HEK293 (cell line): ENCODE measurements around the gene UNC13A.

Experiments
- CTCF ChIA-PET: fragments of 350-600 bp; formaldehyde crosslinking; extraction: SDS; loops from one replicate; lab custom pipeline; 2021; ENCODE audit warnings: antibody characterized with exemption; lab: Yijun Ruan, JAX
- POLR2A ChIA-PET: fragments of 300-600 bp; formaldehyde crosslinking; extraction: SDS; loops from one replicate; lab custom pipeline; 2020; ENCODE audit warnings: antibody characterized with exemption, inconsistent platforms; lab: Yijun Ruan, JAX
- H3K27ac ChIP-seq: fragments of 200-500 bp; sonication (Bioruptor generic); 2 replicates; pipeline ENCODE4 v1.5.1; 2014; ENCODE audit warnings: low read depth, low read length, control low read depth, inconsistent platforms; ENCODE audit errors: extremely low read depth
- H3K36me3 ChIP-seq, 2 experiments: fragments of 200-500 bp in 1 of 2; sonication (Bioruptor generic) in 1 of 2; 1 replicate in 1 of 2; 2 replicates in 1 of 2; pipeline ENCODE4 v1.5.1; 2014 to 2017; ENCODE audit warnings: inconsistent platforms in 2 of 2, low read length in 2 of 2; ENCODE audit not compliant: control insufficient read depth in 2 of 2, insufficient read depth in 1 of 2
- H3K4me1 ChIP-seq: fragments of 200-500 bp; sonication (Bioruptor generic); 2 replicates; pipeline ENCODE4 v1.5.1; 2014; ENCODE audit warnings: mild to moderate bottlenecking, low read length, inconsistent platforms; ENCODE audit not compliant: control insufficient read depth, insufficient read depth
- H3K4me3 ChIP-seq: 2 replicates; pipeline ENCODE4 v1.5.1; 2011; ENCODE audit warnings: low read depth, mild to moderate bottlenecking, control low read depth, low read length, moderate library complexity
- H3K9me3 ChIP-seq: fragments of 200-500 bp; sonication (Bioruptor generic); 2 replicates; pipeline ENCODE4 v1.5.1; 2014; ENCODE audit warnings: low read depth, low read length, inconsistent platforms; ENCODE audit not compliant: control insufficient read depth, insufficient read depth
- MZF1 ChIP-seq: fragments of 450-650 bp; formaldehyde crosslinking; IDR thresholded peaks from 2 replicates; pipeline ENCODE4 v1.5.1; 2017; ENCODE audit warnings: missing biosample characterization, missing genetic modification characterization, borderline replicate concordance
- ZNF174 ChIP-seq: fragments of 450-650 bp; formaldehyde crosslinking; IDR thresholded peaks from 2 replicates; pipeline ENCODE4 v1.5.0; 2017; ENCODE audit warnings: missing biosample characterization, mild to moderate bottlenecking, missing genetic modification characterization
- ZNF354C ChIP-seq: fragments of 450-650 bp; formaldehyde crosslinking; IDR thresholded peaks from 2 replicates; pipeline ENCODE4 v1.5.1; 2016; ENCODE audit warnings: missing biosample characterization, missing genetic modification characterization, low read depth, borderline replicate concordance
- ZNF426 ChIP-seq: fragments of 450-650 bp; formaldehyde crosslinking; IDR thresholded peaks from 2 replicates; pipeline ENCODE4 v1.5.1; 2017; ENCODE audit warnings: missing biosample characterization, missing genetic modification characterization, mild to moderate bottlenecking, inconsistent platforms, moderate library complexity
- ZNF48 ChIP-seq: fragments of 450-650 bp; formaldehyde crosslinking; IDR thresholded peaks from 2 replicates; pipeline ENCODE4 v1.5.1; 2016; ENCODE audit warnings: missing biosample characterization, missing genetic modification characterization
- ZNF670 ChIP-seq: fragments of 450-650 bp; formaldehyde crosslinking; IDR thresholded peaks from 2 replicates; pipeline ENCODE4 v1.5.1; 2016; ENCODE audit warnings: missing biosample characterization, missing genetic modification characterization, low read depth
- ZNF791 ChIP-seq: fragments of 450-650 bp; formaldehyde crosslinking; IDR thresholded peaks from 2 replicates; pipeline ENCODE4 v1.5.1; 2016; ENCODE audit warnings: missing biosample characterization, missing genetic modification characterization
- TF ChIP-seq, protein P1 (sequence below): fragments of 450-650 bp; formaldehyde crosslinking; IDR thresholded peaks from 2 replicates; pipeline ENCODE4 v1.5.1; 2016; ENCODE audit warnings: missing biosample characterization, missing genetic modification characterization, borderline replicate concordance
- TF ChIP-seq, protein P2 (sequence below): fragments of 450-650 bp; formaldehyde crosslinking; IDR thresholded peaks from 2 replicates; pipeline ENCODE4 v1.5.1; 2016; ENCODE audit warnings: missing biosample characterization, missing genetic modification characterization
- TF ChIP-seq, protein P3 (sequence below): fragments of 450-650 bp; formaldehyde crosslinking; optimal IDR thresholded peaks from 2 replicates; pipeline ENCODE3; 2016; ENCODE audit warnings: missing biosample characterization, mild to moderate bottlenecking, missing genetic modification characterization
- TF ChIP-seq, protein P4 (sequence below): fragments of 450-650 bp; formaldehyde crosslinking; IDR thresholded peaks from 2 replicates; pipeline ENCODE4 v1.5.1; 2016; ENCODE audit warnings: missing biosample characterization, missing genetic modification characterization
- TF ChIP-seq, protein P5 (sequence below): fragments of 450-650 bp; formaldehyde crosslinking; IDR thresholded peaks from 2 replicates; pipeline ENCODE4 v1.5.1; 2016; ENCODE audit warnings: missing biosample characterization, missing genetic modification characterization

The UNC13A gene

DNA sequence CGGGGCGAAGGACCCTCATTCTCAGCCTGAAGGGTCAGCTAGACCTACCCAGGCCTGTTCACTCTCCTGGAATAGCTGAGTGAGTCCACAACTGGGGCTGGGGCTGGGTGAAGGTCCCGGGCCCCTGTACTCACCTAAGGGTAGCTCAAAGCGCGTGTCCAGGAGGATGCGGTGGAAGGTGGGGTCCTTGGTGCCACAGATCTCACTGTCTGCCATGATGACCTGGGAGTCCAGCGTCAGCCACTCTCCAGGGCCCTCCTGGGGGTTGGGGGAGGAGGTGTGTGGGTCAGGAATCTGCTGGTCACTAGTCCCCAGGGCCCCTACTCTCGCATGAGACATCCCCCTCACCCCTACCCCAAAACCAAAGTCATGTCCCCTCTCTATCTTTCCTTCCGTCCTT, 18.7 kb downstream of the UNC13A start:
- ChIA-PET POLR2A (no interaction called here), CTCF (interaction anchor here (0.6 kb wide), 1 partner anchor 65 kb away, joined by 3 read pairs; no protein-coding TSS in a partner anchor)
- Histone ChIP-seq H3K4me3 (no peak overlapping the region), H3K36me3 (no peaks in the 10 kb centered on the region), H3K9me3 (no peaks in the 10 kb centered on the region), H3K27ac (no peak overlapping the region), H3K4me1 (no peaks in the 10 kb centered on the region)
- TF ChIP-seq ZNF354C (tag by site-specific recombination) (no peak), MZF1 (no peak), ZNF426 (no peak), ZNF791 (no peak), ZNF48 (tag by site-specific recombination) (no peak), ZNF174 (tag by site-specific recombination) (no peak), ZNF670 (tag by site-specific recombination) (no peak)
- TF ChIP-seq, protein P1, sequence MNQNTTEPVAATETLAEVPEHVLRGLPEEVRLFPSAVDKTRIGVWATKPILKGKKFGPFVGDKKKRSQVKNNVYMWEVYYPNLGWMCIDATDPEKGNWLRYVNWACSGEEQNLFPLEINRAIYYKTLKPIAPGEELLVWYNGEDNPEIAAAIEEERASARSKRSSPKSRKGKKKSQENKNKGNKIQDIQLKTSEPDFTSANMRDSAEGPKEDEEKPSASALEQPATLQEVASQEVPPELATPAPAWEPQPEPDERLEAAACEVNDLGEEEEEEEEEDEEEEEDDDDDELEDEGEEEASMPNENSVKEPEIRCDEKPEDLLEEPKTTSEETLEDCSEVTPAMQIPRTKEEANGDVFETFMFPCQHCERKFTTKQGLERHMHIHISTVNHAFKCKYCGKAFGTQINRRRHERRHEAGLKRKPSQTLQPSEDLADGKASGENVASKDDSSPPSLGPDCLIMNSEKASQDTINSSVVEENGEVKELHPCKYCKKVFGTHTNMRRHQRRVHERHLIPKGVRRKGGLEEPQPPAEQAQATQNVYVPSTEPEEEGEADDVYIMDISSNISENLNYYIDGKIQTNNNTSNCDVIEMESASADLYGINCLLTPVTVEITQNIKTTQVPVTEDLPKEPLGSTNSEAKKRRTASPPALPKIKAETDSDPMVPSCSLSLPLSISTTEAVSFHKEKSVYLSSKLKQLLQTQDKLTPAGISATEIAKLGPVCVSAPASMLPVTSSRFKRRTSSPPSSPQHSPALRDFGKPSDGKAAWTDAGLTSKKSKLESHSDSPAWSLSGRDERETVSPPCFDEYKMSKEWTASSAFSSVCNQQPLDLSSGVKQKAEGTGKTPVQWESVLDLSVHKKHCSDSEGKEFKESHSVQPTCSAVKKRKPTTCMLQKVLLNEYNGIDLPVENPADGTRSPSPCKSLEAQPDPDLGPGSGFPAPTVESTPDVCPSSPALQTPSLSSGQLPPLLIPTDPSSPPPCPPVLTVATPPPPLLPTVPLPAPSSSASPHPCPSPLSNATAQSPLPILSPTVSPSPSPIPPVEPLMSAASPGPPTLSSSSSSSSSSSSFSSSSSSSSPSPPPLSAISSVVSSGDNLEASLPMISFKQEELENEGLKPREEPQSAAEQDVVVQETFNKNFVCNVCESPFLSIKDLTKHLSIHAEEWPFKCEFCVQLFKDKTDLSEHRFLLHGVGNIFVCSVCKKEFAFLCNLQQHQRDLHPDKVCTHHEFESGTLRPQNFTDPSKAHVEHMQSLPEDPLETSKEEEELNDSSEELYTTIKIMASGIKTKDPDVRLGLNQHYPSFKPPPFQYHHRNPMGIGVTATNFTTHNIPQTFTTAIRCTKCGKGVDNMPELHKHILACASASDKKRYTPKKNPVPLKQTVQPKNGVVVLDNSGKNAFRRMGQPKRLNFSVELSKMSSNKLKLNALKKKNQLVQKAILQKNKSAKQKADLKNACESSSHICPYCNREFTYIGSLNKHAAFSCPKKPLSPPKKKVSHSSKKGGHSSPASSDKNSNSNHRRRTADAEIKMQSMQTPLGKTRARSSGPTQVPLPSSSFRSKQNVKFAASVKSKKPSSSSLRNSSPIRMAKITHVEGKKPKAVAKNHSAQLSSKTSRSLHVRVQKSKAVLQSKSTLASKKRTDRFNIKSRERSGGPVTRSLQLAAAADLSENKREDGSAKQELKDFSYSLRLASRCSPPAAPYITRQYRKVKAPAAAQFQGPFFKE, result no peak
- TF ChIP-seq, protein P2, sequence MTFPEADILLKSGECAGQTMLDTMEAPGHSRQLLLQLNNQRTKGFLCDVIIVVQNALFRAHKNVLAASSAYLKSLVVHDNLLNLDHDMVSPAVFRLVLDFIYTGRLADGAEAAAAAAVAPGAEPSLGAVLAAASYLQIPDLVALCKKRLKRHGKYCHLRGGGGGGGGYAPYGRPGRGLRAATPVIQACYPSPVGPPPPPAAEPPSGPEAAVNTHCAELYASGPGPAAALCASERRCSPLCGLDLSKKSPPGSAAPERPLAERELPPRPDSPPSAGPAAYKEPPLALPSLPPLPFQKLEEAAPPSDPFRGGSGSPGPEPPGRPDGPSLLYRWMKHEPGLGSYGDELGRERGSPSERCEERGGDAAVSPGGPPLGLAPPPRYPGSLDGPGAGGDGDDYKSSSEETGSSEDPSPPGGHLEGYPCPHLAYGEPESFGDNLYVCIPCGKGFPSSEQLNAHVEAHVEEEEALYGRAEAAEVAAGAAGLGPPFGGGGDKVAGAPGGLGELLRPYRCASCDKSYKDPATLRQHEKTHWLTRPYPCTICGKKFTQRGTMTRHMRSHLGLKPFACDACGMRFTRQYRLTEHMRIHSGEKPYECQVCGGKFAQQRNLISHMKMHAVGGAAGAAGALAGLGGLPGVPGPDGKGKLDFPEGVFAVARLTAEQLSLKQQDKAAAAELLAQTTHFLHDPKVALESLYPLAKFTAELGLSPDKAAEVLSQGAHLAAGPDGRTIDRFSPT, result no peak
- TF ChIP-seq, protein P3, sequence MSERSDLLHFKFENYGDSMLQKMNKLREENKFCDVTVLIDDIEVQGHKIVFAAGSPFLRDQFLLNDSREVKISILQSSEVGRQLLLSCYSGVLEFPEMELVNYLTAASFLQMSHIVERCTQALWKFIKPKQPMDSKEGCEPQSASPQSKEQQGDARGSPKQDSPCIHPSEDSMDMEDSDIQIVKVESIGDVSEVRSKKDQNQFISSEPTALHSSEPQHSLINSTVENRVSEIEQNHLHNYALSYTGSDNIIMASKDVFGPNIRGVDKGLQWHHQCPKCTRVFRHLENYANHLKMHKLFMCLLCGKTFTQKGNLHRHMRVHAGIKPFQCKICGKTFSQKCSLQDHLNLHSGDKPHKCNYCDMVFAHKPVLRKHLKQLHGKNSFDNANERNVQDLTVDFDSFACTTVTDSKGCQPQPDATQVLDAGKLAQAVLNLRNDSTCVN (tag by site-specific recombination), result no peak
- TF ChIP-seq, protein P4, sequence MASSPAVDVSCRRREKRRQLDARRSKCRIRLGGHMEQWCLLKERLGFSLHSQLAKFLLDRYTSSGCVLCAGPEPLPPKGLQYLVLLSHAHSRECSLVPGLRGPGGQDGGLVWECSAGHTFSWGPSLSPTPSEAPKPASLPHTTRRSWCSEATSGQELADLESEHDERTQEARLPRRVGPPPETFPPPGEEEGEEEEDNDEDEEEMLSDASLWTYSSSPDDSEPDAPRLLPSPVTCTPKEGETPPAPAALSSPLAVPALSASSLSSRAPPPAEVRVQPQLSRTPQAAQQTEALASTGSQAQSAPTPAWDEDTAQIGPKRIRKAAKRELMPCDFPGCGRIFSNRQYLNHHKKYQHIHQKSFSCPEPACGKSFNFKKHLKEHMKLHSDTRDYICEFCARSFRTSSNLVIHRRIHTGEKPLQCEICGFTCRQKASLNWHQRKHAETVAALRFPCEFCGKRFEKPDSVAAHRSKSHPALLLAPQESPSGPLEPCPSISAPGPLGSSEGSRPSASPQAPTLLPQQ (tag by site-specific recombination), result no peak
- TF ChIP-seq, protein P5, sequence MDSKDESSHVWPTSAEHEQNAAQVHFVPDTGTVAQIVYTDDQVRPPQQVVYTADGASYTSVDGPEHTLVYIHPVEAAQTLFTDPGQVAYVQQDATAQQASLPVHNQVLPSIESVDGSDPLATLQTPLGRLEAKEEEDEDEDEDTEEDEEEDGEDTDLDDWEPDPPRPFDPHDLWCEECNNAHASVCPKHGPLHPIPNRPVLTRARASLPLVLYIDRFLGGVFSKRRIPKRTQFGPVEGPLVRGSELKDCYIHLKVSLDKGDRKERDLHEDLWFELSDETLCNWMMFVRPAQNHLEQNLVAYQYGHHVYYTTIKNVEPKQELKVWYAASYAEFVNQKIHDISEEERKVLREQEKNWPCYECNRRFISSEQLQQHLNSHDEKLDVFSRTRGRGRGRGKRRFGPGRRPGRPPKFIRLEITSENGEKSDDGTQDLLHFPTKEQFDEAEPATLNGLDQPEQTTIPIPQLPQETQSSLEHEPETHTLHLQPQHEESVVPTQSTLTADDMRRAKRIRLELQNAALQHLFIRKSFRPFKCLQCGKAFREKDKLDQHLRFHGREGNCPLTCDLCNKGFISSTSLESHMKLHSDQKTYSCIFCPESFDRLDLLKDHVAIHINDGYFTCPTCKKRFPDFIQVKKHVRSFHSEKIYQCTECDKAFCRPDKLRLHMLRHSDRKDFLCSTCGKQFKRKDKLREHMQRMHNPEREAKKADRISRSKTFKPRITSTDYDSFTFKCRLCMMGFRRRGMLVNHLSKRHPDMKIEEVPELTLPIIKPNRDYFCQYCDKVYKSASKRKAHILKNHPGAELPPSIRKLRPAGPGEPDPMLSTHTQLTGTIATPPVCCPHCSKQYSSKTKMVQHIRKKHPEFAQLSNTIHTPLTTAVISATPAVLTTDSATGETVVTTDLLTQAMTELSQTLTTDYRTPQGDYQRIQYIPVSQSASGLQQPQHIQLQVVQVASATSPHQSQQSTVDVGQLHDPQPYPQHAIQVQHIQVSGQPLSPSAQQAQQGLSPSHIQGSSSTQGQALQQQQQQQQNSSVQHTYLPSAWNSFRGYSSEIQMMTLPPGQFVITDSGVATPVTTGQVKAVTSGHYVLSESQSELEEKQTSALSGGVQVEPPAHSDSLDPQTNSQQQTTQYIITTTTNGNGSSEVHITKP (tag by site-specific recombination), result no peak
